HG02763 (cell line): ENCODE measurements around the gene SMIM14.
"Not testable (repeated sequence)": the region's sequence is repeated elsewhere in the genome, so short reads cannot be mapped to it uniquely, and the experiment has no call there.

Experiments
- ATAC-seq: cut with Tn5 transposase; IDR thresholded peaks from one replicate; pipeline ENCODE4 v1.9.1; 2021; ENCODE audit warnings: mild to moderate bottlenecking, moderate library complexity; ENCODE audit not compliant: unreplicated experiment

SMIM14 gene

GRCh38 chr4:39504538-39504937, 134.1 kb downstream of the SMIM14 start:
- no peak for ATAC-seq

GRCh38 chr4:39502664-39503035, 136.0 kb downstream of the SMIM14 start:
- not testable (repeated sequence) for ATAC-seq

DNA sequence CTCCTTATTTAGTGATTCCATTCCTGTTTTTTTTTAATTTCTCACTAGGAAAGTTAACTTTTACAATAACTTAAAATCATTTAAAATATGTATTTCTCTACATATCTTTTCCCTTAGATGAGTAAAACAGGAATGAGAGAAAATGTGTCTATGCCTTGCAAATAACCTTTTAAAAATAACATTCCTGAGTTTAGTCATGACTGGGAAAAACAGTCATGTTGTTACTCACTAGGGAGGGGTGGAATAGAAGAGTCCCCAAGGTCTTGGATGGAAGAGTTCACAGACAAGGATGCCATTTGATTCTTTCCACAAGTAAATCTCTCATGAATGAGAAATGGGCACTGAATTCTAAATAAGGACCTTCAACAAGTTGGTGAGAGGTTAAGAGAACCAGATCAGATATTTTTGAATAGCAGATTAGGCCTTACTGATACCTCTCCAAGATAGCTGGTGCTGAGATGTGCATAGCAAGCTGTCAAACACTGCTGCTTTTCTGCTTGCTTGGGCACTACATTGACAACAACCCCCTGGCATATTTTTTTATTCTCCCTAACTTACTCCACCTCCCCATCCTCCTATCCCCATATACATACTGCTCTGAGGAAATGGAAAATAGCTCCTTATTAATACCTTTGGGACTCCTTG, 136.5 kb downstream of the SMIM14 start:
- no peak for ATAC-seq

DNA sequence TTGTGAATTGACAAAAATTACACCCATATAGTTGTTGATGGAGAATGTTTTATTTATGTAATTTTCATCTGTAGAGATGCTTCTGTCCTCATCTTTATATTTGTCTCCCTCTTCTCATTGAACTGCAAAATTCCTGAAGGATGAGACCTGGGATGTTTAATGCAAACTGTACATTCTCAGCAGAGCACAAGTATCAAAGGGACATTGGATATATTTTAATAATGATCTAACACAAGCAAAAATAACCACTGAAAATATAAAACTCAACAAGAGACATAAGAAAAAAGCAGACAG, 140.0 kb downstream of the SMIM14 start:
- no peak for ATAC-seq

GRCh38 chr4:39497909-39498726, 140.5 kb downstream of the SMIM14 start:
- no peak for ATAC-seq
